HG03432 (cell line): ENCODE data around the gene EBF3.
"Not testable (repeated sequence)": the region's sequence is repeated elsewhere in the genome, so short reads cannot be mapped to it uniquely, and the experiment has no call there.

Experiments
- ATAC-seq: cut with Tn5 transposase; IDR thresholded peaks from one replicate; pipeline ENCODE4 v1.9.1; 2021; ENCODE audit warnings: mild to moderate bottlenecking, moderate library complexity; ENCODE audit not compliant: unreplicated experiment

The EBF3 gene

GRCh38 chr10:129932751-129933433 lies 31.2 kb downstream of the EBF3 start:
- ATAC-seq = no peak

DNA sequence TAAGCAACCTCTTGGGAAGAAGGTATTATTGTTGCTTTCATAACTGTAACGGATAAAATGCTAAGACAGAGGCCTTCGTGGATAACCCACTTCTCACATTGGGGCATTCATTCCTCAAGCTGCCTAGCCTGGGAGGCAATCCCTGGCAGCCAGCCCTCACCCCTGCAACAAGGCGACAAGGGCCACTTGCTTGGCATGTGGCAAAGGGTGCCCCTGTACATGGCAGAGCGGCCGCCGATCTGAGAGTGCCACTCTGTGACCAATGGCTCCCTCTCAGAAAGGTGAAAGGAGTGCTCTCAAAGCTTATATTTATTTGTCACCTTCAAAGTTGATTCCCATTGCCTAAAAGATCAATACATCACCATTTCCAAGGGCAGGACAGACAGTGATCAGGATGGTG lies 31.9 kb downstream of the EBF3 start:
- ATAC-seq = no peak

- ATAC-seq = no peak
Measured at GRCh38 chr10:129929343-129930292, 34.5 kb downstream of the EBF3 start.

DNA sequence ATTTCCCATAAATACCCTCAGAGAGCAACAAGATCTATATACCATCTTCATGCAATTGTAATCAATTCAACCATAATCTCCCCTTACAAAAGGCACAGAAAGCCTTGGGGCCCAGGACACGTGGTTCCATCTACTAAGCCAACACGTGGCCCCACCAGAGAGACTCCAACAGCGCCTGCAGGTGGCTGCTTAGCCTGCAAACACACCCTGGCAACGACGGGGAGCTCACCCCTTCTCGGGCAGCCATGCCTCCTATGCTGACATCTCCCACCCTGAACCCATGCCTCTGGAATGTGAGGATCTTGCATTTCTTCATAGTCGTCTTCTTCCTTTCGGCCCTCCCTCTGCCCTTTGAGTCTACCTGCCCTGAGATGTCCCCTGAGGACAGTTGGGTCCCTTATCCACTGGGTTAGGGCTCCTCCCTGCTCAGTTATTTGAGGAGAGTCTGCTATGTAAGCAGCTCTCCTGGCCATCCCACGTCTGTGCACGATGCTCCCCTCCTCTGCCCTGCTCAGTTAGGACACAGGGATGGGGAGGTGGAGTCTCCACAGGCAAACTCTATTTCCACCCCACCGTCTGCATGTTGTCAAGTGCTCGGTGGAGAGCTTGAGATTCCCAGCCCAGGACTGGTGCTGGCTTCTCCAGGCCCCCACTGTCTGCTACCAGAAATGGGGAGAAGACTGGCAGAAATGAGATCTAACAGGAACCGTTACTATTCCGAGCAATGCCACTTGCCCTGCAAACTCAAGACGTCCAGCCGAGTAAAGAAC lies 36.5 kb downstream of the EBF3 start:
- no peak for ATAC-seq

DNA sequence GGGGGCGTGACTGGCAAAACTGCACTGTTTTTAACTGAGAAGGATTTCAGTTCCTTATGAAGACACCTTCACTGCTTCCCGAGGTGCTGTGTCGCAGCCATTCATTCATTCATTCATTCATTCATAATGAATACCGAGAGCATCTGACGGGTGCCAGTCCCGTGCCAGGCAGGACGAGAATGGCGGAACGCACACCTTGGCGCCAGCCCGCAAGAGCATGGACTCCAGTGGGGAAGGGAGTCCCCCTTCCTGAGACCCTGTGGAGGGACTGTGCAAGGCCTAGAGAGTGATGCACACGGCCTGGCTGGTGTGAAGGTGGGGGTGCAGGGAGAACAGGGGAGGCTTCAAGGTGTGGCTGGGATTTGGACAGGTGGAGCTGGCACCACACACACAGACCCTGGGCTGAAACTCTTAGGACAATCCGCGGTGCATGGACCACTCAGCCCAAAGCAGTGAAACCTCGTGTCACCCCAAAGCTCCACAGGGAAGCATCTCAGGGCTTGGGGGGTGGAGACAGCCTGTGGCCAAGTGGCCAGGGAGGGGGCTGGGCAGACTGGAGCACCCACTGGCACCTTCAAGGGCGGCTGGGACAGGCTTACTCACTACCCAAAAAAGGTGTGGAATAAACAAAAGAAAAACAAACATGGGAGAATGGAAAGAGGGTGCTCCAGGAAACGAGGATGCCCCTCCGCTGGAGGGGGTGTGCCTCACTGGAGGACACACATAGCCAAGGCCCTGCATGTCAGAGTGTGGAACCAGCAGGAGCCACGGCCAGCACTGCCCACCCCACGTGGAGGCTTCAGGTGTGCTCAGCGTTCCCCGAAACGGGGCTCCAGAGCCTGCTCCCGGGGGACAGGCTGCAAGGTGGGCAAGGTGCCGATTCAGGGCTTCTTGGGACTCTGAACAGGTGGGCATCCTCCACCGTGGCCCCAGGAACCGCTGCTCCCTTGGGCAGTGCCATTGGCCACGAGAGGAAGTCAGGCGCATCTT lies 37.7 kb downstream of the EBF3 start:
- no peak for ATAC-seq

DNA sequence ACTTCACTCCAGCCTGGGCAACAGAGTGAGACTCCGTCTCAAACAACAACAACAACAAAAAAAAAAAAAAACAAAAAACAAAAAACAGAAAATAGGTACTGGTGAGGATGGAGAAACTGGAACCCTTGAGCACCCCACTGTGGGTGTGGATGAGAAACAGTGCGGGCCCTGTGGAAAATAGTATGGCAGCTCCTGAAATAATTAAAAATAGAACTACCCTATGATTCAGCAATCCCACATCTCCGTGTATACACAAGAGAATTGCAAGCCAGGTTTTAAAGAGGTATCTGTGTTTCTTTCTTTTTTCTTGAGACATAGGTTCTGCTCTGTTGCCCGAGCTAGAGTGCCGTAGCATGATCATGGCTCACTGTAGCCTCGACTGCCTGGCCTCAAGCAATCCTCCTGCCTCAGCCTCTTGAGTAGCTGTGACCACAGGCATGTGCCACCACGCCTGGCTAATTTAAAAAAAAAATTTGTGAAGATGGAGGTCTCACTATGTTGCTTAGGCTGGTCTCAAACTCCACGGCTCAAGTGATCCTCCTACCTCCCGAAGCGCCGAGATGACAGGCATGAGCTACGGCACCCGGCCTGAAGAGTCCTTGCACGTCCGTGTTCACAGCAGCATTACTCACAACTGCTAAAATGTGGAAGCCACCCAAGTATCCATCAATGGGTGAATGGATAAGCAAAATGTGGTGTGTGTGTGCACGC lies 39.5 kb downstream of the EBF3 start:
- ATAC-seq = no peak

DNA sequence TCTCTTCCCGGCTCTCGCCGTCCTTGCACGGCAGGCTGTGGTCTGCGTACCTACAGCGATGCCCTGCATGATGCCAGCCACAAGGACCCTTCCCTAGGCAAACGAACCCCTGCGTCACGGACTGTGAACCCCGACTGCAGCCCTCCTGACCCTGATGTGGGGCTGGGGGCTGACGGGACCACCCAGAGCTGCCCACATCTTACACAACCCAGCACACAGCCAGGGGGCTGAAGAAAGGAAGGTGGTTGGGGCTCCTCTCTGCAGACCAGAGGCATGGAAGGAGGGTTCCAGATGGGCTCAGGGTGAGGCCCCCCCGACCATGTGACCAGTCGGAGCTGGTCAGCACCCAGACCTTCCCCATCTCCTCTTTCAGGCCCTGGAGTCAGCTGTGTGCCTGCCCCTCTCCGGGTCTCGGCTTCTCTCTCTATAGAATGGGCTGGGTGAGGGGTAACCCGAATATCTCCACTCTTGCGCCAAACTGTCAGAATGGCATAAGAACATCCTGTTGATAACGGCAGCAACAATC lies 41.4 kb downstream of the EBF3 start:
- ATAC-seq = no peak

GRCh38 chr10:129921801-129922597 lies 42.1 kb downstream of the EBF3 start:
- no peak for ATAC-seq

- no peak for ATAC-seq
Measured at GRCh38 chr10:129921065-129921670, 42.9 kb downstream of the EBF3 start.

- ATAC-seq = not testable (repeated sequence)
Measured at GRCh38 chr10:129920187-129920586, 43.9 kb downstream of the EBF3 start.

- no peak for ATAC-seq
Measured at GRCh38 chr10:129919358-129919757, 44.7 kb downstream of the EBF3 start.

DNA sequence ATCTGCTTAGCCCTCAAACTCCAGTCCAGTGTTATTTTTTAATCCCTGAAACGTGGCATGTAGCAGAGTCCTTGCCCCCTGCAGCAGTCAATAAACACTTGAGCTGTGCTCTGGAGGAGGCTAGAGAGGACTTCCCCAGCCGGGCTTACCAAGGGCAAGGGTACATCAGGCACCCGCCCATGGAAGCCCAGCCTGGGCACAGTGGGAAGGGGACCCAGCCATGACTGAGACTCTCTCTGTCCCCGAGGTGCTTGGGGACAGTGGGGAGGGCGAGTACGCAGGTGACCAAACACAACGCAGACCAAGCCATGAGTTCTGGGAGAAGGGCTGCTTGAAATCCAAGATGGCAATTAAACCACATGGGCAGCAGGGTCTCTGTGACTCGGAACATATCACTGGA lies 45.2 kb downstream of the EBF3 start:
- no peak for ATAC-seq

DNA sequence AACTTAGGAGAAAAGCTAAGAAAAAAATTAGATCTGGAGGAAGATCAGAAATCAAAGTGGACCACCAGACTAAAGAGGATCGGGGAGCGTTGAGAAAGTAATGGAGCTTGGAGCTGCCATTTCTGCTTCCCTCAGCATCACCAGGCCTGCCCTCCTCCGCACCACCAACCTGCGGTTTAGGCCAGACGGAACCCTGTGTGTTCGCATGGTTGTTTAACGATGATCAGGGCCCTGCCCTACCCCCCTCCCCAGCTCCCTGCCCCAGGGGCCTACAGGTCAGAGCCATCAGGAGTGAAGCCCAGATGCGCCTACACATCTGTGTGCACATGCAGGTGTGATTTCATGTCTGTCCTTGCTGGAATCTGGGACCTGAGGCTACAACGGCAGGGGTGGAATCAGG lies 45.7 kb downstream of the EBF3 start:
- no peak for ATAC-seq

- ATAC-seq = no peak
Measured at GRCh38 chr10:129917936-129918335, 46.1 kb downstream of the EBF3 start.

GRCh38 chr10:129916506-129916995 lies 47.5 kb downstream of the EBF3 start:
- ATAC-seq = no peak

DNA sequence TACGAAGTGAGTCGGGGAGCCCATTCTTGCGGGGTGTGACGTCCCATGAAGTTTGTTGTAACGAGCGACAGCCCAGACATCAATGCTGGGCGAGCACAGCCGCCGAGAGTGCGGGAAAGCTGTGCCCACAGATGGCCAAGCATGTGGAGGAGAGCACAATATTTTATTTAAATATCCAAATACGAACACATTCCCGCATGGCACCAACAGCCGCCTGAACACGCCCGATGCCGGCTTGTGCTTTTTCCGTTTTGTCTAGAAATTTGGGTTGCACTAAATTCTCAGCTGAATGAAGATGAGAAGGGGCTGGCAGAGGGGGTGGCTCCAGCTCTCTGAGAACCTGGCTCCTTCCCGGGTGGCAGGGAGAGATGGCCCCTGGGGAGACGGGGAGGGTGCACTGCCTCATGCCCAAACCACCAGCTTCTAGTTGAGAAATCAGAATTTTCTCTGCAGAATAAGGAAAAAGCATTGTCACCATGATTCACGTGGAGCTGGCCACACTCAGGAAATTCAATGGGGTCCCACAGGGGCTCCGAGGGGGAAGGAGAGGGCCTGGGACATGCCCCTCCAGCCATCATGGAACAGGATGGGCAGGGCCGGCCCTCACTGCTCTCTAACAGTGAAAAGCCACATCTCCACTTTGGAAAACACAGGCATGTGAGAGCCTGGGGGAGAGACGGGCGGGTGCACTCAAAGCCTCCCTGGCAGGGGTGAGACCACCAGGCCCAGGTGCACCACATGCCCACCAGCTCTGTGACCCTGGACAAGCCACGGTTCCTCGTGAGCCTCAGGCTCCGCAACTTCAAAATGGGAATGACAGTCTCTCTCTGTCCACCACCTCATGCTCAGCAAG lies 48.3 kb downstream of the EBF3 start:
- ATAC-seq = no peak

DNA sequence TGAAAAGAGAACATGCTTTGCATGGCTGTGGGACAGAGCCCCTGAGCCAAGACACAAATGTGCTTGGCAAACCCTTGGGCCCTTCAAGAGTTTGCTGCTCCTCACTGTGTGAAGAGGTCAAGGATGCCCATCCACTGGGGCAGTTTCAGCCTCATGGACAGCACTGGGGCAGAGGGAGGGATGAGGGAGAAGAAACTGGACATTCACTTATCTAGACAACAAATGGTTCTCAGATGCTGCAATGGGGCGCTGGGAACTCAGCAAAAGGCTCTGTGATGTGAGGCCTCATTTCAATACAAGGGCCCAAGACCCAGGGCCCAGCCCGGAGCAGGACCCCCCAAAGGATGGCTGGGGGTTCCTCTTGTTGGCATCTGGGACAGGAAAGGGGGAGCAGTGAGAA lies 49.1 kb downstream of the EBF3 start:
- no peak for ATAC-seq
